ENCODE measurements around the gene KRT75.

DNA sequence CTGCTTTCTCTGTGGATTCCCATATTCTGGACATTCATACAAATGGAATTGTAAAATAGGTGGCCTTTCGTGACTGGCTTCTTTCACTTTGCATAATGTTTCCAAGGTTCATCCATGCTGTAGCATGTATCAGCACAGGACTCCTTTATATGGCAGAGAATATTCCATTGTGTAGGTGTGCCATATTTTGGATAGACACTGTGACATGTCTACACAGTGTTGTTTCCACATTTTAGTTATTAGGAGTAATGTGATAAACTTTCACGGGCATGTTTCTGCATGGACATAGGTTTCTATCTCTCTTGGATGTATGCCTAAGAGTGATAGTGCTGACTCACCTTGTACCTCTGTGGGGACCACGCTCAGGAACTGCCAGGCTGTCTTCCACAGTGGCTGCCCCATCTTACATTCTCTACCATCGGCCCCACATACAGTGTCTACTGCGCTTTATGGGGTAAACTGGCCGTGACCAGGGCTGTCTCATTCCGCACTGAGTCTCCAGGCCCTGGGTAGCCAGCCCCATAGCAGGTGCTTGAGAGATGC lies 41.6 kb downstream of the KRT75 start:
- no peak for TF ChIP-seq EZH2phosphoT487 (IDR thresholded peaks at IDR 0.05; ENCODE audit: insufficient read depth, low read depth)
- no peak for TF ChIP-seq EZH2 (IDR thresholded peaks at IDR 0.05; ENCODE audit: insufficient read depth, poor library complexity, severe bottlenecking)

Data from GM23248 (cell line).